ENCODE results near the gene ZSCAN23. TPM values are rescaled to one million over a fixed set of nuclear protein-coding genes. Genes with fewer than 3 reads are reported as not detected.

ZSCAN23 gene
- total RNA-seq, 1 donor from 2014 or later, result 2.1 TPM

DNA sequence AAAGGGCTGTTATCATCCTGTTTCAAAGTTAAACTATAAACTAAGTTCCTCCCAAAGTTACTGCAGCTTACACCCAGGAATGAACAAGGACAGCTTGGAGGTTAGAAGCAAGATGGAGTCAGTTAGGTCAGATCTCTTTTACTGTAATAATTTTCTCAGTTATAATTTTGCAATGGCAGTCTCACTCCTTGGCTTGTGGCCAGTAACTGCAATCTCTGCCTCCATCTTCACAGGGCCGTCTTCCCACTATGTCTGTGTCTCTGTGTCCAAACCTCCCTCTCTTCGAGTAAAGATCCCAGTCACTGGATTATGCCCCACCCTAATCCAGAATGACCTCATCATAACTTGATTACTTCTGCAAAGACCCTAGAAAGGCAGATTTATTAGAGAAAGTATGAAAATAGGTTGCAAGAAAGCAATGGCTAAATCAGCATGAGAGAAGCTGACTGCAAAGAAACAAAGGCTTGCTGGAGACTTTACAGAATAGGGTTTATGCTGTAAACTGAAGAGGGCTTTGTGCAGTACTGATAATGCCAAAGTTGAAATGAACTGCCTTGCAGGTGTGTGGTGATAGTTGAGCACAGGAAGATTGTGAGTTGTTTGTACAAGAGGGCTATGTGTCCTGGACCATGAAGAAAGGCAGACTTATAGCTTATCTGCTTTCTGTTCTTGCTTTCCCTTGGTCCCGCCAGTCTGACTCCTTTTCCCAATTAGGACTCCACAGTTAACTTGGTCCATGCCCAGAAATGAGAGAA is 43.9 kb upstream of the ZSCAN23 start:
- no peaks in the 10 kb centered on the region for H3K9me3 Mint-ChIP-seq (ENCODE audit: low read depth)
- no peak overlapping the region for H3K4me3 Mint-ChIP-seq (ENCODE audit: unreplicated experiment)
- DNase-seq (ENCODE audit: low spot score), result no peak
- peaks cover 24% of the 10 kb centered on the region for H3K27me3 Mint-ChIP-seq (ENCODE audit: low read depth)
- H3K36me3 Mint-ChIP-seq (ENCODE audit: low read depth), result no peaks in the 10 kb centered on the region
- H3K4me1 Mint-ChIP-seq (ENCODE audit: low read depth), result peaks cover 16% of the 10 kb centered on the region
- TF ChIP-seq, protein P1, sequence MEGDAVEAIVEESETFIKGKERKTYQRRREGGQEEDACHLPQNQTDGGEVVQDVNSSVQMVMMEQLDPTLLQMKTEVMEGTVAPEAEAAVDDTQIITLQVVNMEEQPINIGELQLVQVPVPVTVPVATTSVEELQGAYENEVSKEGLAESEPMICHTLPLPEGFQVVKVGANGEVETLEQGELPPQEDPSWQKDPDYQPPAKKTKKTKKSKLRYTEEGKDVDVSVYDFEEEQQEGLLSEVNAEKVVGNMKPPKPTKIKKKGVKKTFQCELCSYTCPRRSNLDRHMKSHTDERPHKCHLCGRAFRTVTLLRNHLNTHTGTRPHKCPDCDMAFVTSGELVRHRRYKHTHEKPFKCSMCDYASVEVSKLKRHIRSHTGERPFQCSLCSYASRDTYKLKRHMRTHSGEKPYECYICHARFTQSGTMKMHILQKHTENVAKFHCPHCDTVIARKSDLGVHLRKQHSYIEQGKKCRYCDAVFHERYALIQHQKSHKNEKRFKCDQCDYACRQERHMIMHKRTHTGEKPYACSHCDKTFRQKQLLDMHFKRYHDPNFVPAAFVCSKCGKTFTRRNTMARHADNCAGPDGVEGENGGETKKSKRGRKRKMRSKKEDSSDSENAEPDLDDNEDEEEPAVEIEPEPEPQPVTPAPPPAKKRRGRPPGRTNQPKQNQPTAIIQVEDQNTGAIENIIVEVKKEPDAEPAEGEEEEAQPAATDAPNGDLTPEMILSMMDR (IDR thresholded peaks at IDR 0.05), result no peak
- H3K27ac Mint-ChIP-seq (ENCODE audit: unreplicated experiment), result no peak overlapping the region

DNA sequence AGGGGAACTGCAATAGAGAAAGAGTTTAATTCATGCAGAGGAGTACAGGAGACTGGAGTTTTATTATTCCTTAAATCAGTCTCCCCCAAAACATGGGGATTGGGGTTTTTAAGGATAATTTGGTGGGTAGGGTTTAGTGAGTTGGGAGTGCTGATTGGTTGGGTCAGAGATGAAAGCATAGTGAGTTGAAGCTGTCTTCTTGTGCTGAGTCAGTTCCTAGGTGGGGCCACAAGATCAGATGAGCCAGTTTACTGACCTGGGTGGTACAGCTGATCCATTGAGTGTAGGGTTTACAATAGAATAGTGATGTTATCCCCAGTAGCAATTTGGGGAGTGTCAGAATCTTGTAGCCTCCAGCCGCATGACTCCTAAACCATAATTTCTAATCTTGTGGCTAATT is 43.2 kb upstream of the ZSCAN23 start:
- Mint-ChIP-seq H3K4me3 (ENCODE audit: unreplicated experiment) (no peak overlapping the region), H3K9me3 (ENCODE audit: low read depth) (no peaks in the 10 kb centered on the region), H3K36me3 (ENCODE audit: low read depth) (no peaks in the 10 kb centered on the region), H3K4me1 (ENCODE audit: low read depth) (peaks cover 16% of the 10 kb centered on the region), H3K27ac (ENCODE audit: unreplicated experiment) (no peak overlapping the region), H3K27me3 (ENCODE audit: low read depth) (peaks cover 24% of the 10 kb centered on the region)
- DNase-seq (ENCODE audit: low spot score), result no peak
- TF ChIP-seq, protein P1 (IDR thresholded peaks at IDR 0.05), result no peak

DNA sequence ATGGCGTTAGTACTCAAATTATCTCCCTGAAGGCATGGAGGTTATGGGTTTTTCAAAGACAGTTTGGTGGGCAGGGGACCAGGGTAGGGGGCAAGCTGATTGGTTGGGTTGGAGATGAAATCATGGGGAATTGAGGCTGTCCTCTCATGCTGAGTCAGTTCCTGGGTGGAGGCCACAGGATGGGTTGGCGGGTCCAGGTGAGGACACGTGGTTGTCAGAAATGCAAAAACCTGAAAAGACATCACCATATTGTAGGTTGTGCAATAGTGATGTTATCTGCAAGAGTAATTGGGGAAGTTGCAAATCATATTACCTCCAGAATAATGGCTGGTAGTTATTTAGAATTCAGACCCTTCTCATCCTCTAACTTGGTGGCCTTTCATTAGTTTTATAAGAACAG is 42.2 kb upstream of the ZSCAN23 start:
- Mint-ChIP-seq H3K4me3 (ENCODE audit: unreplicated experiment) (no peak overlapping the region), H3K27me3 (ENCODE audit: low read depth) (peaks cover 28% of the 10 kb centered on the region), H3K4me1 (ENCODE audit: low read depth) (peaks cover 14% of the 10 kb centered on the region), H3K9me3 (ENCODE audit: low read depth) (no peaks in the 10 kb centered on the region), H3K27ac (ENCODE audit: unreplicated experiment) (no peak overlapping the region), H3K36me3 (ENCODE audit: low read depth) (no peaks in the 10 kb centered on the region)
- TF ChIP-seq, protein P1 (IDR thresholded peaks at IDR 0.05), result no peak
- DNase-seq (ENCODE audit: low spot score), result no peak

DNA sequence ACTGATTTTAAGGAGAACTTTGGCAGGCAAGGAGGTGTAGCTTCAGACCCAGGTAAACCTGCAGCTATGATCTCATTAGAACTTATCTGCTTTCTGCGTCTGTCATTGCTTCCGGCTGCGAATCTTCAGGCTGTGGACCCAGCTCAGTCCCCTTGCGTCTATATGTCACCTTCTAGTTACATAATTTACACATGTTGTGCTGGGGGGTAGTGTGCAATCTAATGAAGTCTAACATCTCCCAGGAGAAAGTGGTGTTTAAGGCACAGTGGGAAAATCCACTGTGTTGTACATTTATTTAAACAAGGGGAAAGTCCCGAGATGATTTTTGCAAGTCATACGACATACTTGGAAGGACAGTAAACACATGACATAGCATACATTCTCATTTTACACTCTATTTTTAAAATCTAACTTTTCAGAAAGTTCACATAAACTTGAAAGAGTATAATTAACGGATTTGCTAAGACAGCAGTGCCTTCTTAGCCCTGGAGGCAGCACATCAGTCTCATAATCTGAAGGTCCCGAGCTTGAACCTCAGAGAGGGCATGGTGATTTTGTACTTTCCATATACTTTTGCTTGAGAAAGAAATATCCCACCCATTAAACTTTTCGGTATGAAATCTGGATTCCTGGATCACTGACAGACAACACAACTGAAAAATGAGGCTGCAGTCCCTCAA is 37.1 kb upstream of the ZSCAN23 start:
- no peak overlapping the region for H3K4me3 Mint-ChIP-seq (ENCODE audit: unreplicated experiment)
- DNase-seq (ENCODE audit: low spot score), result no peak
- no peaks in the 10 kb centered on the region for H3K9me3 Mint-ChIP-seq (ENCODE audit: low read depth)
- H3K27me3 Mint-ChIP-seq (ENCODE audit: low read depth), result peaks cover 57% of the 10 kb centered on the region
- no peaks in the 10 kb centered on the region for H3K4me1 Mint-ChIP-seq (ENCODE audit: low read depth)
- H3K27ac Mint-ChIP-seq (ENCODE audit: unreplicated experiment), result no peak overlapping the region
- TF ChIP-seq, protein P1 (IDR thresholded peaks at IDR 0.05), result no peak
- H3K36me3 Mint-ChIP-seq (ENCODE audit: low read depth), result no peaks in the 10 kb centered on the region

DNA sequence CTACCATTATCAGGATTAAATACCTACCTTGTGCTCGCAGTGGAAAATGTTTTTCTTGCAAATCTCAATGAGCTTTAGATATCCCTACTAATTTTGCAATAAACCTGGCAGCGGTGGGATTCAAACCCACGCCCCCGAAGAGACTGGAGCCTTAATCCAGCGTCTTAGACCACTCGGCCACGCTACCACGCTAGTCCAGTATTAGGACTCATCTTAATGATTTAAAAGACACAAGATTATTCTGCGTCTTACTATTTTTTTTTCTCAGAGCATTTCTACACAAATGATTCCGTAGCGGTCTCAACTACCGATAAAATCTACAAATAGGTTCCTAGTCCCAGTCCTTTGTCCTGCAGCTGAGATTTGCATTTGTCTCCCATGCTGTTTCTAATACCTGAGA is 35.2 kb upstream of the ZSCAN23 start:
- no peak for DNase-seq (ENCODE audit: low spot score)
- no peaks in the 10 kb centered on the region for H3K36me3 Mint-ChIP-seq (ENCODE audit: low read depth)
- no peak overlapping the region for H3K4me3 Mint-ChIP-seq (ENCODE audit: unreplicated experiment)
- H3K27me3 Mint-ChIP-seq (ENCODE audit: low read depth), result peaks cover 53% of the 10 kb centered on the region
- no peak overlapping the region for H3K27ac Mint-ChIP-seq (ENCODE audit: unreplicated experiment)
- TF ChIP-seq, protein P1 (IDR thresholded peaks at IDR 0.05), result no peak
- peaks cover 6% of the 10 kb centered on the region for H3K4me1 Mint-ChIP-seq (ENCODE audit: low read depth)
- H3K9me3 Mint-ChIP-seq (ENCODE audit: low read depth), result no peaks in the 10 kb centered on the region
